Activated CD8-positive, alpha-beta T cell treated with anti-CD3 and anti-CD28 coated beads, Interleukin-2, amount 10 ng/mL, durations not matched to agents 7 days and 5 days (primary cell): ENCODE measurements around the gene RAB11B. TPM values are rescaled to one million over a fixed set of nuclear protein-coding genes. Genes with fewer than 3 reads are reported as not detected.

ENCODE experiments used
- ATAC-seq: fragments of 150-1000 bp; cut with Tn5 transposase; one replicate; pipeline ENCODE4 v1.10.0; 2021; ENCODE audit warnings: moderate library complexity
- CTCF ChIA-PET: fragments of 350-600 bp; sonication (Branson Sonifier 250); formaldehyde crosslinking; loops from one replicate; lab custom pipeline; 2021; ENCODE audit warnings: antibody characterized with exemption; lab: Charles Lee
- POLR2A ChIA-PET: fragments of 350-600 bp; sonication (Branson Sonifier 250); formaldehyde crosslinking; loops from one replicate; lab custom pipeline; 2021; ENCODE audit warnings: antibody characterized with exemption; lab: Charles Lee
- DNase-seq: peaks from one replicate; pipeline ENCODE4 v3.0.0-alpha.2; 2020
- H3K27ac Mint-ChIP-seq: one replicate; pipeline ENCODE4 v1.8.0; 2021; ENCODE audit warnings: mild to moderate bottlenecking, mixed read lengths
- H3K27me3 Mint-ChIP-seq: one replicate; pipeline ENCODE4 v1.8.0; 2021; ENCODE audit warnings: low read depth, mixed read lengths
- H3K36me3 Mint-ChIP-seq: one replicate; pipeline ENCODE4 v1.8.0; 2021; ENCODE audit warnings: low read depth, mixed read lengths
- H3K4me1 Mint-ChIP-seq: one replicate; pipeline ENCODE4 v1.8.0; 2021; ENCODE audit warnings: low read depth, mixed read lengths
- H3K4me3 Mint-ChIP-seq: one replicate; pipeline ENCODE4 v1.8.0; 2021; ENCODE audit warnings: mild to moderate bottlenecking, mixed read lengths
- H3K9me3 Mint-ChIP-seq: one replicate; pipeline ENCODE4 v1.8.0; 2022; ENCODE audit warnings: mixed read lengths; ENCODE audit not compliant: insufficient read depth
- total RNA-seq, 2 experiments: library from RNA; stranded (reverse); gene quantifications; one replicate each; pipeline ENCODE4 v1.2.3, GENCODE V29; 2021

The RAB11B gene
- total RNA-seq, 2 experiments from 2014 or later: 92.4 to 92.7 TPM

DNA sequence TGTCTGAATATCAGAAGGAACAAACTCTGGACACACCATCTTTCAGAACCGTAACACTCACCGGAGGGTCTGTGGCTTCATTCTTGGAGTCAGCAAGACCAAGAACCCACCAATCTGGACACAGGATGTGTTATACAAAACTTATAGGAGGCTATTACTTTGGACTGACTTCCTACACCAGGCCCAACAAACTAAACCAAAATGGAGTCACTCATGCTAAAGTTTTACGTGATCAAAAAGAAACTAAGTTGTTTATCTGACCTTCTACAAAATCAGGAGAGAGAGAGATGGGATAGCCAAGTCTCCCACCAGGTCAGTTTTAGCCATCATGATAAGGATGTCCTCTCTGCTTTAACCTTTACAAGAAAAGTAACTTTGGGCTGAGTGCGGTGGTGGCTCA, 3.2 kb upstream of the RAB11B start:
- CTCF ChIA-PET: interaction anchor here (0.7 to 1.6 kb wide), 4 partner anchors 19 to 191 kb away, joined by 3 to 4 read pairs (median 3); partner anchors contain the start of gene MYO1F

DNA sequence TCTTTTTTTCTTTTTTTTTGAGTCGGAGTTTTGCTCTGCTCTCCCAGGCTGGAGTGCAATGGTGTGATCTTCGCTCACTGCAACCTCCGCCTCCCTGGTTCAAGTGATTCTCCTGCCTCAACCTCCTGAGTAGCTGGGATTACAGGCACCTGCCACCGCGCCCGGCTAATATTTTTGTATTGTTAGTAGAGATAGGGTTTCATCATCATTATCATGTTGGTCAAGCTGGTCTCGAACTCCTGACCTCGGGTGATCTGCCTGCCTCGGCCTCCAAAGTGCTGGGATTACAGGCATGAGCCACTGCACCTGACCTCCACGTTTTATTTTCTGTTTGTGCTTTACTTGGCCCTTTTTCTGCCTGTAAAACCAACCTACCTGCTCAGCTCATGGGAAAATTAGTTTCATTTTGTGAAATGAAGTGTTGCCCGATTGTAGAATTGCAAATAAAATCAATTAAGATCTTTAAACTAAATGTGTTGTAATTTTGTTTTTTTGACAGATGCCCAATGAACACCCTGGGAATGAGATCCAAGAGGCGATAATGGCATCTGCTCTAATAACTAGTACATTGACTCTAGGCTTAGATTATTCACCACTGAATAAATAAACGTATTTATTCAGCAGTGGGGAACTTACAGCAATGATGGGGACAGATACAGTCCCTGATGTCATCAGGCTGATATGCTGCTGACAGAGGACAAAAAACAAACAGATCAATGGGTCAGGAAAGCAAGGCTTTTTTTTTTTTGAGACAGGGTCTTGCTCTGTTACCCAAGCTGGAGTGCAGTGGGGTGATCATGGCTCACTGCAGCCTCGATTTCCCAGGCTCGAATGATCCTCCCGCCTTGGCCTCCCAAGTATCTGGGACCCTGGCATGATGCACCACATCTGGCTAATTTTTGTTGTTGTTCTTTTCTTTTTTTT, 2.2 kb upstream of the RAB11B start:
- Mint-ChIP-seq H3K36me3 (peaks cover 10% of the 10 kb centered on the region), H3K4me1 (peaks cover 26% of the 10 kb centered on the region), H3K9me3 (no peaks in the 10 kb centered on the region), H3K27ac (peak overlapping the region; percentile 54), H3K4me3 (no peak overlapping the region), H3K27me3 (no peaks in the 10 kb centered on the region)
- ATAC-seq (no peak), DNase-seq (no peak)
- CTCF ChIA-PET: interaction anchor here (0.7 to 1.6 kb wide), 3 partner anchors 20 to 190 kb away, joined by 3 to 4 read pairs (median 3); partner anchors contain the start of gene MYO1F
- POLR2A ChIA-PET: interaction anchor here (0.6 to 0.7 kb wide), 2 partner anchors 32 to 862 kb away, joined by 3 to 4 read pairs; no protein-coding TSS in a partner anchor

More for the DNA sequence above, 3.2 kb upstream of the RAB11B start:
- POLR2A ChIA-PET: interaction anchor here (0.6 to 0.7 kb wide), 2 partner anchors 31 to 861 kb away, joined by 3 to 4 read pairs; no protein-coding TSS in a partner anchor
- no peak for ATAC-seq
- peaks cover 10% of the 10 kb centered on the region for H3K36me3 Mint-ChIP-seq
- no peaks in the 10 kb centered on the region for H3K9me3 Mint-ChIP-seq
- H3K27me3 Mint-ChIP-seq: no peaks in the 10 kb centered on the region
- H3K4me1 Mint-ChIP-seq: peaks cover 18% of the 10 kb centered on the region
- H3K27ac Mint-ChIP-seq: no peak overlapping the region
- no peak for DNase-seq
- no peak overlapping the region for H3K4me3 Mint-ChIP-seq

DNA sequence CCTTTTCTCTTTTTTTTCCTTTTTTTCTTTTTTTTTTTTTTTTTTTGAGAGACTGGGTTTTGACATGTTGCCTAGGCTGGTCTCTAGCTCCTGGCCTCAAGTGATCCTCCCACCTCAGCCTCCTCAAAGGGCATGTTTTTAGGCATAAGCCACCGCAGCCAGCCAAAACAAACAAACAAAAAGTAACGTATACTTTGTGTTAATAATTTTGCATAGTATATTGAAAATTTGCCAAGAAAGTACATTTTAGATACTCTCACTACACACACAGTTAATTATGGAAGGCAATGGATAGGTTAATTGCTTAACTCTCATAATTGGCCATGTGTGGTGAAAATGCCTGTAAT, 1.6 kb upstream of the RAB11B start:
- no peaks in the 10 kb centered on the region for H3K9me3 Mint-ChIP-seq
- H3K27ac Mint-ChIP-seq: no peak overlapping the region
- CTCF ChIA-PET: no interaction called here
- H3K4me1 Mint-ChIP-seq: peaks cover 29% of the 10 kb centered on the region
- no peak overlapping the region for H3K4me3 Mint-ChIP-seq
- peaks cover 10% of the 10 kb centered on the region for H3K36me3 Mint-ChIP-seq
- POLR2A ChIA-PET: no interaction called here
- ATAC-seq (no peak), DNase-seq (no peak)
- no peaks in the 10 kb centered on the region for H3K27me3 Mint-ChIP-seq

DNA sequence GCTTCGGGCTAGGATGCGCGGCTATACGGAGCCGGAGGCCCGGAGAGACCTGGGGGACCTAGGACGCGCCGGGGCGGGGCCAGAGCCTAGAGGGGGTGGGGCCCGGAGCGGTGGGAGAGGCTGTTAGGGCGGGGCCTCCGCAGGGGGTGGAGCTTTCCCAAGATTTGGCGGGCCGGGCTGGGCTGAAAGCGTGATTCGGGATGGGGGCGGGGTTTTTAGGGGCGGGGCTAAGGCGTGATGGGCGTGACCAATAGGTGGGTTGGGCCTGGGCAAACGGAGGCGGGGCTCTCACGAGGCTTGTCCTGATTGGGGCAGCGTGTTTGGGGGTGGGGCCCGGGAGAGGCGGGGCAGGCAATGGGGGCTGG, 439 bp downstream of the RAB11B start:
- no peaks in the 10 kb centered on the region for H3K9me3 Mint-ChIP-seq
- peak; percentile 95 for DNase-seq
- H3K4me3 Mint-ChIP-seq: peak overlapping the region; percentile 95
- H3K27ac Mint-ChIP-seq: peak overlapping the region; percentile 80
- peaks cover 35% of the 10 kb centered on the region for H3K4me1 Mint-ChIP-seq
- ChIA-PET POLR2A (interaction anchor here (0.6 to 1.2 kb wide), 3 partner anchors 10 to 24 kb away, joined by 3 read pairs; no protein-coding TSS in a partner anchor), CTCF (interaction anchor here (1.0 to 6.0 kb wide), 2 partner anchors 8 to 37 kb away, joined by 3 to 45 read pairs; no protein-coding TSS in a partner anchor)
- ATAC-seq: peak; percentile 69
- H3K27me3 Mint-ChIP-seq: no peaks in the 10 kb centered on the region
- H3K36me3 Mint-ChIP-seq: peaks cover 10% of the 10 kb centered on the region

DNA sequence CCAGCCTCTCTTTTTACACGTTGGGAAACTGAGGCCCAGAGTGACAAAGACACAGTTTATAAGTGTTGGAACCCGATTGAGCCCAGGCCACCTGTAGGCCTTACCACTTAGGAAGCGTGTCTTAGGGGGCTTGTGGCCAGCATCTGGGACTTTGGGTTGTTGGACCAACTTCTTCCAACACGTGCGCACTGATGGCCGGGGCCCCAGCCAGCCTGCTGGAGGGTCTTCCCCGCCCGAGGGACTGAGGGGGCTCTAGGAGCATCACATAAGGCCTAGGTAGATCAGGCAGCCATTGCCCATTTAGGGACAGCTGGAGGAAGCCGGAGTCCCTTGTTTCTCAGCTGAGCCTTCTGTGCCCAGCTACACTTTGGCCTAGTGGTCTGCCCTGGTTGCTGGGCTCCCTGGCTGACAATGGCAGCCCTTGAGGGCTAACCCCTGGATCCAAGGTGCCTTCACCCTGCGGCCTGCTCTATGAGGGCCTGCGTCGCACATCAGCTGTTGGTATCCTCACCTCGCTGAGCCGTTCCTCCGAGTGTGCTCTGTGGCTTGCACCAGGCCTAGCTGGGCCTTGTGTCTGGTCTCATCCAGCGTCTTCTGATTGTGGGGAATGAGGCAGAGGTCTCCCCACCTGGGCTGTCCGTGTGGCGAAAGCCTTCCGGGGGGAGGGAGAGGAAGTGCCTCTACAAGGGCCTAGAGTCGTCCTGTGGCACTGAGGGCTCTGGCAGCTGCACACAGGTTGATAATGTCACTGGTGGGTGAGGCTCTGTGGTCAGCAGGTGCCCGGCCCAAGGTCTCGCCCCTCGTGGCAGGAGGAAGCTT, 1.2 kb downstream of the RAB11B start:
- POLR2A ChIA-PET: interaction anchor here (0.6 to 1.1 kb wide), 2 partner anchors 25 to 122 kb away, joined by 3 read pairs; no protein-coding TSS in a partner anchor
- Mint-ChIP-seq H3K36me3 (peaks cover 9% of the 10 kb centered on the region), H3K9me3 (no peaks in the 10 kb centered on the region), H3K4me1 (peaks cover 41% of the 10 kb centered on the region), H3K27me3 (no peaks in the 10 kb centered on the region), H3K27ac (peak overlapping the region; percentile 80), H3K4me3 (peak overlapping the region; percentile 95)
- CTCF ChIA-PET: interaction anchor here (6.0 kb wide), 1 partner anchor 37 kb away, joined by 45 read pairs; no protein-coding TSS in a partner anchor
- ATAC-seq: no peak
- DNase-seq: no peak

DNA sequence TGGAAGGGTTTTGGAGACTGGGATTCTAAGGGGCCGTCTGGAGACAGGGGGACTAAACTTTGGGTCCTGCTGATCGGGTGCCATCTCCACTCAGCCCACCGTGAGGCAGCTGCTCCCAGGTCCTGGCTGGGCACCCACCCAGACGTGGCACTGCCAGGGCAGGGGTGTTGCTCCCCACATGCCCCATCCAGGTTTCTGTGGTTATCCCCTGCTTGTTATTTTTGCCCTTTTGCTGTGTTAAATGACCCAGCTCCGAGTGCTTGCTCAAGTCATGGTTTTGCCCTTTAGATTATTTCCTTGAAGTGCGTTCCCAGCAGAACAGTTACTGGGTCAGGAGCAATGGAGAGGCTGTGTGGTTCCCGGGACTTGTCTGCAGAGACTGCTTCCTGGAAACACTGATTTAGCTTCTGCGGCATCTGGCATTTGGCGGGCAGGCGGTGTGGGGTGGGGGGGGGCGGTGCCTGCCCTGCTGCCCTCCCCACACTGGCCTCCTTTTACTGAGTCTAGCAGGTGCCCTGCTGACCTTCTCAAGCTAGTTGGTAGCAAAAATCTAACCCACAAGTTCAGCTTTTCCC, 1.9 kb downstream of the RAB11B start:
- H3K36me3 Mint-ChIP-seq: peaks cover 3% of the 10 kb centered on the region
- DNase-seq: no peak
- H3K4me3 Mint-ChIP-seq: peak overlapping the region; percentile 25
- no peaks in the 10 kb centered on the region for H3K27me3 Mint-ChIP-seq
- ChIA-PET CTCF (interaction anchor here (6.0 kb wide), 1 partner anchor 38 kb away, joined by 45 read pairs; no protein-coding TSS in a partner anchor), POLR2A (interaction anchor here (0.6 to 1.1 kb wide), 2 partner anchors 121 to 320 kb away, joined by 3 to 4 read pairs; no protein-coding TSS in a partner anchor)
- ATAC-seq: no peak
- H3K27ac Mint-ChIP-seq: peak overlapping the region; percentile 74
- no peaks in the 10 kb centered on the region for H3K9me3 Mint-ChIP-seq
- H3K4me1 Mint-ChIP-seq: peaks cover 48% of the 10 kb centered on the region

DNA sequence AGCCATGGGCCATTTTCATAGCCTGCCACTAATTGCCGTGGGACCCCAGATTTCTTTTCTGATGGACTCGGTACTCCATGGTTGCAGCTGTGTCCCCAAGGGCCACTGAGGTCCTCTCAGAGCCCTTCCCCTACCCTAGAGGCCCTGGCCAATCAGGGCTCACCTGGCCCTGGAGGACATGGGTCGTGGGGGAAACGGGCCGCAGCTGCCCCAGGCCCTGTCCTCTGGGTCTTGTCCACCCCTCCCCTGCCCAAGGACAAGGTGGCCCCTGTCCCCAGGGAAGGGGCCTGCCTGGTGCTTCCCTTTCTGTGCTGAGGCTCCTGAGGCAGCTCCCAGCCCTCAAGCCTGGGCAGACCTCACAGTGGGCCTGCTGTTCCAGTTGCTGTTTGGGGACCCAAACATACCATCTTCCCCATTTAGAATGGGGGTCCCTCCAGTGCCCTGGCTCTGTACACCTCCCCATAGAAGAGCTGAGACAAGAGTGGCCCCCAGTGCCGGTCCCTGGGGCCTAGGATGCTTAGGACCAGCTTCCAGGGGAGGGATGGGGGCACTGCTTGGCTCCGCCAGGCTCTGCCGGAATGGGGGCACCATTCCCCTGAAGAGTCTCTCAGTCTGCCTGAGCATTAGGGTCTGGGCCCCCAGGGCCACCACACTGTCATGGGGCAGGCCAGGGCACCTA, 3.2 kb downstream of the RAB11B start:
- no peak for DNase-seq
- no peaks in the 10 kb centered on the region for H3K36me3 Mint-ChIP-seq
- no peaks in the 10 kb centered on the region for H3K27me3 Mint-ChIP-seq
- no peak overlapping the region for H3K4me3 Mint-ChIP-seq
- CTCF ChIA-PET: interaction anchor here (1.5 to 6.0 kb wide), 2 partner anchors 20 to 39 kb away, joined by 5 to 45 read pairs; partner anchors contain the start of gene MARCHF2
- no peaks in the 10 kb centered on the region for H3K9me3 Mint-ChIP-seq
- no peak for ATAC-seq
- H3K4me1 Mint-ChIP-seq: peaks cover 54% of the 10 kb centered on the region
- POLR2A ChIA-PET: no interaction called here
- no peak overlapping the region for H3K27ac Mint-ChIP-seq

DNA sequence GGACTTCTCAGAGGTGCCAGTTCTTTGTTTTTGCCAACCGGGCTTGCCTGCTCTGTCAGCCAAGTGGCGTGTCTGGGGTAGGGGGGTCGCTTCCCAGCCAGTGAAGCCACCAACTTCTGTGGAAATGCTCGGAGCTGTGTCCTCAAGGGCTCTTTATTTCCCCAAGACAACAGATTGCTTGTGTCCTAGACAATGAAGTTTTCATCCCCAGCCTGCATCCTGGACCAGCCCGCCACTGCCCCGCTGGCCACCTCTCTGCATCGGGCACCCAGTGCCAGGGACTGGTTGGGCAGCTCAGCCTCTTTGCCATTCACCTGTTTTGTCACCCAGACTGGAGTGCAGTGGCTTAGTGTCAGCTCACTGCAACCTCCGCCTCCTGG, 3.7 kb downstream of the RAB11B start:
- ChIA-PET CTCF (interaction anchor here (1.5 to 6.0 kb wide), 3 partner anchors 19 to 43 kb away, joined by 3 to 45 read pairs (median 5); partner anchors contain the start of gene MARCHF2), POLR2A (no interaction called here)
- H3K4me1 Mint-ChIP-seq: peaks cover 54% of the 10 kb centered on the region
- no peaks in the 10 kb centered on the region for H3K36me3 Mint-ChIP-seq
- no peak for ATAC-seq
- DNase-seq: no peak
- no peak overlapping the region for H3K27ac Mint-ChIP-seq
- H3K27me3 Mint-ChIP-seq: no peaks in the 10 kb centered on the region
- H3K9me3 Mint-ChIP-seq: no peaks in the 10 kb centered on the region
- no peak overlapping the region for H3K4me3 Mint-ChIP-seq

DNA sequence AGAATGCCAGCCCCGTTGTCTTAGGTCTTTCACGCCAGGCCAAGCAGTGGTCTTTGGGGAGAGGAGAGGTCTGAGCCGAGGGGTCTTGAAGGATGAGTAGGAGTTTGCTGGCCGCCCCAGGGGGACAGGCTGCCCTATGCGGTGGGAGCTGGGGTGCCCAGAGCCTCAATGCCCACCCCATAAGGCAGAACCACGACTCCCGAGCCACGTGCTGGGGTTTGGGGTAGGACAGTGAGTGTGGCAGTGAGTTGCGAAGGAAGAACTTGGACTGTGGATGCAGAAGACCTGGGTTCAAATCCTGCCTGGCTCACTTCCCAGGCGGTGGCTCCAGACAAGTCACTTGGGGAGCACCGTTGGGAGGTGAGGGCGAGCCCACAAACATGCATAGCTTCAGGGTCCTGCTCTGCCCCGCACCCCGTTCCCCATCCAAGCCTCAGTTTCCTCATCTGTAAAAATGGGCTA, 5.5 kb downstream of the RAB11B start:
- ChIA-PET CTCF (interaction anchor here (1.0 kb wide), 1 partner anchor 42 kb away, joined by 16 read pairs; no protein-coding TSS in a partner anchor), POLR2A (no interaction called here)
- no peaks in the 10 kb centered on the region for H3K9me3 Mint-ChIP-seq
- H3K27me3 Mint-ChIP-seq: no peaks in the 10 kb centered on the region
- no peak overlapping the region for H3K4me3 Mint-ChIP-seq
- peaks cover 49% of the 10 kb centered on the region for H3K4me1 Mint-ChIP-seq
- H3K27ac Mint-ChIP-seq: no peak overlapping the region
- ATAC-seq (no peak), DNase-seq (no peak)
- H3K36me3 Mint-ChIP-seq: peaks cover 8% of the 10 kb centered on the region

DNA sequence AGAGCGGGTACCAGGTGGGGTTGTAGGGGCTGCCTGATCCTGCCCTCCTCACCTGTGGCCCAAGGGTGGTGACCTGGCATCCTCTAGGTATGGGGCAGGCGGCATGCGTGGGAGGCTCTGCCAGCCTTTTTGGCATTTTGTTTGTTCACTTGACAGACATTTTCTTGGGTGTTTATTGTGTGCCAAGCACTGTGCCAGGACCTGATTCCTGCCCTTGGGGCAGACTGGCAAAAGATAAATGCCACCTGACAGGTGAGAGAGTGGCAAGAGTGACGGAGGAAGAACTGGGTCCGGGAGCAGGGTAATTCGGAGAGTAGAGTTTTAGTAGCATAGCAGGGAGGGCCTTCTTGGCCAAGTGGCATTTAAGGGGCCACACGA, 6.0 kb downstream of the RAB11B start:
- Mint-ChIP-seq H3K9me3 (no peaks in the 10 kb centered on the region), H3K27me3 (no peaks in the 10 kb centered on the region), H3K4me3 (no peak overlapping the region), H3K4me1 (peaks cover 44% of the 10 kb centered on the region), H3K36me3 (peaks cover 8% of the 10 kb centered on the region), H3K27ac (no peak overlapping the region)
- CTCF ChIA-PET: interaction anchor here (1.0 kb wide), 1 partner anchor 42 kb away, joined by 16 read pairs; no protein-coding TSS in a partner anchor
- ATAC-seq (no peak), DNase-seq (no peak)
- POLR2A ChIA-PET: no interaction called here
